Measurements from ENCODE around the gene LYZ. TPM values are rescaled to one million over a fixed set of nuclear protein-coding genes. Genes with fewer than 3 reads are reported as not detected.
"Not testable (repeated sequence)": the region's sequence is repeated elsewhere in the genome, so short reads cannot be mapped to it uniquely, and the experiment has no call there.

LYZ gene
- under 0.01 and 0.13 TPM in 2 replicates for total RNA-seq

- no peak within 1 kb of the TSS for H3K4me3 ChIP-seq (ENCODE audit: low read depth, low read length)
- H3K36me3 ChIP-seq (ENCODE audit: control insufficient read depth, insufficient read depth, low read length), result no peaks in the 10 kb centered on the region
- H3K27me3 ChIP-seq (ENCODE audit: control insufficient read depth, insufficient read depth, low read length), result no peaks in the 10 kb centered on the region
- TF ChIP-seq CTCF (IDR thresholded peaks at IDR 0.05; ENCODE audit: insufficient read depth, low read length, severe bottlenecking), result no peak
- DNase-seq (ENCODE audit: low read depth) (no peak), FAIRE-seq (no peak)
Observed at GRCh38 chr12:69348162-69348938, at the start of gene LYZ. Gene LYZ, plus strand, starts transcription at chr12:69348381. Its CDS starts 28 bp downstream, at chr12:69348409.

DNA sequence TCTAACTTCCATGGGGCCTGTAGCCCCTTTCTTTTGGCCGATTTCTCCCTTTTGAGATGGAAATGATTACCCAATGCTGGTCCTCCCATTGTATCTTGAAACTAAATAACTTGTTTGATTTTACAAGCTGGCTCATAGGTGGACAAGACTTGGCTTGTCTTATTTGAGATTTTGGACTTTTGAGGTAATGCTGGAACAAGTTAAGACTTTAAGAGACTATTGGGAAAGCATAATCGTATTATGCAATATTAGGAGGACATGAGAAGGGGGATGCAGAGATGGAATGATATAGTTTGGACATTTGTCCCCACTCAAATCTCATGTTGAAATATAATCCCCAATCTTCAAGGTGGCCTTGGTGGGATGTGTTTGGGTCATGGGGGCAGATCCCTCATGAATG is 49.2 kb upstream of the LYZ start:
- FAIRE-seq (no peak), DNase-seq (ENCODE audit: low read depth) (peak; percentile 87)
- TF ChIP-seq CTCF (IDR thresholded peaks at IDR 0.05; ENCODE audit: insufficient read depth, low read length, severe bottlenecking), result no peak
- Histone ChIP-seq H3K27me3 (ENCODE audit: control insufficient read depth, insufficient read depth, low read length) (no peaks in the 10 kb centered on the region), H3K4me3 (ENCODE audit: low read depth, low read length) (no peak overlapping the region), H3K36me3 (ENCODE audit: control insufficient read depth, insufficient read depth, low read length) (no peaks in the 10 kb centered on the region)

DNA sequence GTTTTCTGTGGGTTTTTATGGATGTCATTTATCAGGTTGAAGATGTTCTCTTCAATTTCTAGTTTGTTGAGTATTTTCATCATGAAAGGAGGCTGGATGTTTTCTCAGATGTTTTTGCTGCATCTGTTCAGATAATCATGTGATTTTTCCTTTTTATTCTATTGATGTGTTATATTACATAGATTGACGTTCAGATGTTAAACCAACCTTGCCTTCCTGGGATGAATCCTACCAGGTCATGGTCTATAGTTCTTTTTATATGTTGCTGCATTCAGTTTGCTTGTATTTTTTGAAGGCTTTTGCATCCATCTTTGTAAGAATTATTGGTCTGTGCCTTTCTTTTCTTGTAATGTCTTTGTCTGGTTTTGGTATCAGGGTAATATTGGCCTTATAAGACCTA is 43.9 kb upstream of the LYZ start:
- FAIRE-seq (no peak), DNase-seq (ENCODE audit: low read depth) (no peak)
- no peak for TF ChIP-seq CTCF (IDR thresholded peaks at IDR 0.05; ENCODE audit: insufficient read depth, low read length, severe bottlenecking)
- no peaks in the 10 kb centered on the region for H3K36me3 ChIP-seq (ENCODE audit: control insufficient read depth, insufficient read depth, low read length)
- no peaks in the 10 kb centered on the region for H3K27me3 ChIP-seq (ENCODE audit: control insufficient read depth, insufficient read depth, low read length)
- no peak overlapping the region for H3K4me3 ChIP-seq (ENCODE audit: low read depth, low read length)

DNA sequence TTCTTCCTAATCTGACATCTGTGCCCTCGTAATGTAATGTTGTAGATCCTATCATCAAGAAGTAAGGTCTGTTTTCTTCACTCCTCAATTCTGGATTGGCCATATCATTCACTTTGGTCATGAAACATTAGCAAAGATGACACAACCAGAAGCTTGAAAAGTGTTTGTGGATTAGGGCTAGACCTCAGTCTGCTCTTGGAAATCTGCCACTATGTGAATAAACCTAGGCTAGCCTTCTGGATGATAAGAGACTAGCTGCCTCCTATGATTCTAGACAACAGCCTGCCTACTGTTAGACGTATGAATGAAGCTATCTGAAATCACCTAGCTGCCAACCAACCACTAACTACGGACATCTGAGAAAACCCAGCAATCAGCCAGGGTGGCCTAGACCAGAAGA is 38.7 kb upstream of the LYZ start:
- no peak for TF ChIP-seq CTCF (IDR thresholded peaks at IDR 0.05; ENCODE audit: insufficient read depth, low read length, severe bottlenecking)
- FAIRE-seq, result no peak

GRCh38 chr12:69313209-69313608 is 35.0 kb upstream of the LYZ start:
- DNase-seq (ENCODE audit: low read depth) (no peak), FAIRE-seq (no peak)
- Histone ChIP-seq H3K27me3 (ENCODE audit: control insufficient read depth, insufficient read depth, low read length) (no peaks in the 10 kb centered on the region), H3K36me3 (ENCODE audit: control insufficient read depth, insufficient read depth, low read length) (no peaks in the 10 kb centered on the region), H3K4me3 (ENCODE audit: low read depth, low read length) (no peak overlapping the region)
- no peak for TF ChIP-seq CTCF (IDR thresholded peaks at IDR 0.05; ENCODE audit: insufficient read depth, low read length, severe bottlenecking)

More for the DNA sequence above, 38.7 kb upstream of the LYZ start:
- no peak for DNase-seq (ENCODE audit: low read depth)
- Histone ChIP-seq H3K27me3 (ENCODE audit: control insufficient read depth, insufficient read depth, low read length) (no peaks in the 10 kb centered on the region), H3K36me3 (ENCODE audit: control insufficient read depth, insufficient read depth, low read length) (no peaks in the 10 kb centered on the region), H3K4me3 (ENCODE audit: low read depth, low read length) (no peak overlapping the region)

DNA sequence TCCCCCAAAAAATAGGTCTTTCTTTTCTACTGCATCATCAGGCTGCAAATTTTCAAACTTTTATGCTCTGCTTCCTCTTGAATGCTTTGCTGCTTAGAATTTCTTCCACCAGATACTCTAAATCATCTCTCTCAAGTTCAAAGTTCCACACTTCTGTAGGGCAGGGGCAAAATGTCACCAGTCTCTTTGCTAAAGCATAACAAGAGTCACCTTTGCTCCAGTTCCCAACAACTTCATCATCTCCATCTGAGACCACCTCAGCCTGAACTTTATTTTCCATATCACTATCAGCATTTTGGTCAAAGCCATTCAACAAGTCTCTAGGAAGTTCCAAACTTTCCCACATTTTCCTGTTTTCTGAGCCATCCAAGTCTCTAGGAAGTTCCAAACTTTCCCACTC is 31.4 kb upstream of the LYZ start:
- not testable (repeated sequence) for H3K36me3 ChIP-seq (ENCODE audit: control insufficient read depth, insufficient read depth, low read length); H3K4me3 ChIP-seq (ENCODE audit: low read depth, low read length); H3K27me3 ChIP-seq (ENCODE audit: control insufficient read depth, insufficient read depth, low read length); FAIRE-seq; DNase-seq (ENCODE audit: low read depth)

DNA sequence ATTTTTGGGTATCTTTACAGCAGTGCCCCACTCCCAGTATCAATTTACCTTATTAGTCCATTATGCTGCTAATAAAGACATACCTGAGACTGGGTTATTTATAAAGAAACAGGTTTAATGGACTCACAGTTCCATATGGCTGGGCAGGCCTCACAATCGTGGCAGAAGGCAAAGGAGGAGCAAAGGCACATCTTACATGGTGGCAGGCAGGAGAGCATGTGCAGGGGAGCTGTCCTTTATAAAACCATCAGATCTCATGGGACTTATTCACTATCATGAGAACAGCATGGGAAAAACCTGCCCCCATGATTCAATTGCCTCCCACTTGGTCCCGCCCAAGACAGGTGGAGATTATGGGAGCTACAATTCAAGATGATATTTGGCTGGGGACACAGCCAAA is 30.9 kb upstream of the LYZ start:
- not testable (repeated sequence) for DNase-seq (ENCODE audit: low read depth); H3K4me3 ChIP-seq (ENCODE audit: low read depth, low read length); FAIRE-seq; H3K36me3 ChIP-seq (ENCODE audit: control insufficient read depth, insufficient read depth, low read length); H3K27me3 ChIP-seq (ENCODE audit: control insufficient read depth, insufficient read depth, low read length)

Measured in bronchial epithelial cell (primary cell).